HepG2 (cell line): ENCODE measurements around the gene RGS19. TPM values are rescaled to one million over a fixed set of nuclear protein-coding genes. Genes with fewer than 3 reads are reported as not detected.

ENCODE experiments used
- CAMTA2 ChIP-seq: sonication (generic); formaldehyde crosslinking; IDR thresholded peaks from 2 replicates; pipeline ENCODE4 v1.4.0; 2020; ENCODE audit warnings: mild to moderate bottlenecking, missing genetic modification reagents, borderline replicate concordance
- DZIP1 ChIP-seq: sonication (generic); formaldehyde crosslinking; IDR thresholded peaks from 2 replicates; pipeline ENCODE4 v1.5.0; 2020; ENCODE audit warnings: mild to moderate bottlenecking, missing genetic modification reagents
- FOXA1 ChIP-seq, 2 experiments: fragments of 450-650 bp in 1 of 2; sonication (generic) in 1 of 2; formaldehyde crosslinking in 1 of 2; IDR thresholded peaks; 2 replicates each; pipeline versions ENCODE4 v1.4.0 to v1.6.1; 2016 to 2020; ENCODE audit warnings: missing genetic modification reagents in 1 of 2
- FOXP4 ChIP-seq: sonication (generic); formaldehyde crosslinking; IDR thresholded peaks from 2 replicates; pipeline ENCODE4 v1.4.0; 2020; ENCODE audit warnings: missing genetic modification reagents
- HNF1B ChIP-seq: sonication (generic); formaldehyde crosslinking; IDR thresholded peaks from 2 replicates; pipeline ENCODE4 v1.5.1; 2020; ENCODE audit warnings: mild to moderate bottlenecking, moderate library complexity, missing genetic modification reagents
- SNAPC4 ChIP-seq: sonication (generic); formaldehyde crosslinking; IDR thresholded peaks from 2 replicates; pipeline ENCODE4 v1.4.0; 2020; ENCODE audit warnings: mild to moderate bottlenecking, missing genetic modification reagents
- ZBTB34 ChIP-seq: sonication (generic); formaldehyde crosslinking; IDR thresholded peaks from 2 replicates; pipeline ENCODE4 v1.8.0; 2022; ENCODE audit warnings: mild to moderate bottlenecking, missing genetic modification reagents
- ZNF382 ChIP-seq: sonication (generic); formaldehyde crosslinking; IDR thresholded peaks from 2 replicates; pipeline ENCODE4 v1.5.0; 2020; ENCODE audit warnings: missing genetic modification reagents, mild to moderate bottlenecking, borderline replicate concordance
- ZNF451 ChIP-seq: sonication (generic); formaldehyde crosslinking; IDR thresholded peaks from 2 replicates; pipeline ENCODE4 v1.5.0; 2020; ENCODE audit warnings: mild to moderate bottlenecking, missing genetic modification reagents
- ZNF550 ChIP-seq: sonication (generic); formaldehyde crosslinking; IDR thresholded peaks from 2 replicates; pipeline ENCODE4 v1.4.0; 2020; ENCODE audit warnings: mild to moderate bottlenecking, missing genetic modification reagents, borderline replicate concordance
- ZNF556 ChIP-seq: sonication (generic); formaldehyde crosslinking; IDR thresholded peaks from 2 replicates; pipeline ENCODE4 v1.4.0; 2020; ENCODE audit warnings: mild to moderate bottlenecking, missing genetic modification reagents, borderline replicate concordance
- ZNF580 ChIP-seq: IDR thresholded peaks from 2 replicates; pipeline ENCODE4 v1.6.1; 2016; ENCODE audit warnings: low read depth, borderline replicate concordance
- ZNF816 ChIP-seq: sonication (generic); formaldehyde crosslinking; IDR thresholded peaks from 2 replicates; pipeline ENCODE4 v1.8.0; 2022; ENCODE audit warnings: missing genetic modification reagents, mild to moderate bottlenecking, borderline replicate concordance
- polyA plus RNA-seq, 8 experiments: library from polyadenylated mRNA; depleted of rRNA in 3 of 8; stranded (reverse) in 7 of 8; unstranded in 1 of 8; fragments of >200 nt; fragmentation: Illumina TruSeq in 4 of 8; extraction: Trizol in 4 of 8; gene quantifications; 2 replicates each; pipeline versions ENCODE4 v1.2.1 to v1.2.3, GENCODE V29; 2011 to 2016; ENCODE audit warnings: low read depth in 4 of 8, missing spikeins in 1 of 8, mixed read lengths in 1 of 8; ENCODE audit not compliant: insufficient read depth in 1 of 8
- total RNA-seq, 5 experiments: library from RNA; depleted of rRNA; stranded (reverse); fragments of >200 nt; fragmentation: Illumina TruSeq; extraction: Trizol; gene quantifications; 2 replicates each; pipeline ENCODE4 v1.2.3, GENCODE V29; 2016; ENCODE audit warnings: low read depth in 1 of 5

Gene RGS19
- total and polyA plus RNA-seq, 2 of the 13 experiments (the other 11 are each of a cell fraction or from before 2014, with no cell fraction given) = 10.7 to 11.9 TPM

- TF ChIP-seq ZNF451 (CRISPR knock-in tag) (no peak), ZNF556 (peak; percentile 71), DZIP1 (CRISPR knock-in tag) (peak; percentile 77; the same call in 1 of the 2 replicates), CAMTA2 (no peak), ZBTB34 (CRISPR knock-in tag) (peak; percentile 90; the same call in 1 of the 2 replicates), ZNF580 (CRISPR knock-in tag) (no peak), FOXA1 (IDR thresholded peaks at IDR 0.05) (no peak), FOXA1 (CRISPR knock-in tag; IDR thresholded peaks at IDR 0.05) (peak; percentile 21; the same call in 1 of the 2 replicates), ZNF816 (CRISPR knock-in tag) (no peak), SNAPC4 (CRISPR knock-in tag) (0 out of 2 replicates have a peak, but pooled peaks have one; percentile 15), FOXP4 (CRISPR knock-in tag) (no peak; the same call in 1 of the 2 replicates), HNF1B (CRISPR knock-in tag) (peak; percentile 74), ZNF382 (no peak), ZNF550 (no peak)
Measured at GRCh38 chr20:64041040-64041780, 38.1 kb downstream of the RGS19 start (continued).
